Naive thymus-derived CD4-positive, alpha-beta T cell (primary cell): ENCODE measurements around the gene PDE9A. TPM values are rescaled to one million over a fixed set of nuclear protein-coding genes. Genes with fewer than 3 reads are reported as not detected.

ENCODE experiments used
- ATAC-seq: fragments of 150-1000 bp; cut with Tn5 transposase; 2 replicates; pipeline ENCODE4 v1.10.0; 2021; ENCODE audit warnings: mild to moderate bottlenecking, moderate library complexity
- CTCF ChIA-PET: fragments of 350-600 bp; sonication (Branson Sonifier 250); formaldehyde crosslinking; loops from one replicate; lab custom pipeline; 2021; ENCODE audit warnings: antibody characterized with exemption; lab: Charles Lee
- POLR2A ChIA-PET: fragments of 350-600 bp; sonication (Branson Sonifier 250); formaldehyde crosslinking; loops from one replicate; lab custom pipeline; 2021; ENCODE audit warnings: antibody characterized with exemption, inconsistent platforms; lab: Charles Lee
- DNase-seq, 9 donors: peaks; one replicate each; pipeline versions ENCODE4 v3.0.0 to v3.0.0-alpha.2; 2020 to 2022; ENCODE audit warnings: mixed read lengths in 1 of 9
- H3K27ac ChIP-seq: one replicate; pipeline ENCODE4 v1.7.0; 2013; ENCODE audit warnings: mild to moderate bottlenecking, low read depth, low read length, moderate library complexity
- H3K27me3 ChIP-seq, 2 donors: one replicate each; pipeline ENCODE4 v1.7.0; 2013; ENCODE audit warnings: low read length in 2 of 2, mild to moderate bottlenecking in 2 of 2, moderate library complexity in 2 of 2; ENCODE audit not compliant: control insufficient read depth in 2 of 2, insufficient read depth in 2 of 2
- H3K36me3 ChIP-seq, 3 experiments: 1 replicate in 2 of 3; 2 replicates in 1 of 3; pipeline ENCODE4 v1.7.0; 2013; ENCODE audit warnings: low read length in 3 of 3, mild to moderate bottlenecking in 3 of 3, moderate library complexity in 1 of 3; ENCODE audit not compliant: insufficient read depth in 3 of 3, control insufficient read depth in 2 of 3
- H3K4me1 ChIP-seq, 2 donors: one replicate each; pipeline ENCODE4 v1.7.0; 2013; ENCODE audit warnings: low read length in 2 of 2, mild to moderate bottlenecking in 2 of 2, moderate library complexity in 1 of 2; ENCODE audit not compliant: control insufficient read depth in 2 of 2, insufficient read depth in 2 of 2
- H3K4me3 ChIP-seq: 2 replicates; pipeline ENCODE4 v1.7.0; 2013; ENCODE audit warnings: mild to moderate bottlenecking, low read length
- H3K9me3 ChIP-seq, 3 experiments: 1 replicate in 2 of 3; 2 replicates in 1 of 3; pipeline ENCODE4 v1.7.0; 2013; ENCODE audit warnings: low read length in 3 of 3; ENCODE audit not compliant: control insufficient read depth in 2 of 3
- H3K27ac Mint-ChIP-seq, 9 donors: one replicate each; pipeline ENCODE4 v1.8.0; 2020 to 2022; ENCODE audit warnings: mixed read lengths in 9 of 9, mild to moderate bottlenecking in 8 of 9, moderate library complexity in 5 of 9, inconsistent platforms in 2 of 9
- H3K27me3 Mint-ChIP-seq, 5 donors: one replicate each; pipeline ENCODE4 v1.8.0; 2021 to 2022; ENCODE audit warnings: mixed read lengths in 5 of 5, mild to moderate bottlenecking in 1 of 5
- H3K36me3 Mint-ChIP-seq, 5 donors: one replicate each; pipeline ENCODE4 v1.8.0; 2020 to 2022; ENCODE audit warnings: mixed read lengths in 5 of 5, mild to moderate bottlenecking in 3 of 5, inconsistent platforms in 1 of 5
- H3K4me1 Mint-ChIP-seq, 7 donors: one replicate each; pipeline ENCODE4 v1.8.0; 2020 to 2022; ENCODE audit warnings: mixed read lengths in 7 of 7, mild to moderate bottlenecking in 3 of 7, inconsistent platforms in 1 of 7
- H3K4me3 Mint-ChIP-seq, 10 donors: one replicate each; pipeline ENCODE4 v1.8.0; 2020 to 2022; ENCODE audit warnings: mild to moderate bottlenecking in 10 of 10, mixed read lengths in 10 of 10, moderate library complexity in 6 of 10, inconsistent platforms in 2 of 10
- H3K9me3 Mint-ChIP-seq, 11 donors: one replicate each; pipeline ENCODE4 v1.8.0; 2020 to 2022; ENCODE audit warnings: mixed read lengths in 11 of 11, mild to moderate bottlenecking in 4 of 11, inconsistent platforms in 1 of 11, moderate library complexity in 1 of 11
- intact Hi-C, 2 donors: fragments of 100-400 bp; cut with micrococcal nuclease; formaldehyde crosslinking; loops; one replicate each; pipeline ENCODE4 v1.15.1; 2023
- polyA plus RNA-seq, 2 donors: library from polyadenylated mRNA; unstranded; fragments of 300-500 nt; fragmentation: Illumina TruSeq; gene quantifications; one replicate each; pipeline ENCODE4 v1.2.3, GENCODE V29; 2021
- total RNA-seq, 6 experiments: library from RNA in 5 of 6; stranded (reverse) in 5 of 6; gene quantifications; 1 replicate in 5 of 6; 2 replicates in 1 of 6; pipeline ENCODE4 v1.2.3 and lab custom pipeline; 2021 to 2026

The PDE9A gene
- total and polyA plus RNA-seq, 7 experiments from 2014 or later = 5.9 to 18.4 (median 14.7) TPM

DNA sequence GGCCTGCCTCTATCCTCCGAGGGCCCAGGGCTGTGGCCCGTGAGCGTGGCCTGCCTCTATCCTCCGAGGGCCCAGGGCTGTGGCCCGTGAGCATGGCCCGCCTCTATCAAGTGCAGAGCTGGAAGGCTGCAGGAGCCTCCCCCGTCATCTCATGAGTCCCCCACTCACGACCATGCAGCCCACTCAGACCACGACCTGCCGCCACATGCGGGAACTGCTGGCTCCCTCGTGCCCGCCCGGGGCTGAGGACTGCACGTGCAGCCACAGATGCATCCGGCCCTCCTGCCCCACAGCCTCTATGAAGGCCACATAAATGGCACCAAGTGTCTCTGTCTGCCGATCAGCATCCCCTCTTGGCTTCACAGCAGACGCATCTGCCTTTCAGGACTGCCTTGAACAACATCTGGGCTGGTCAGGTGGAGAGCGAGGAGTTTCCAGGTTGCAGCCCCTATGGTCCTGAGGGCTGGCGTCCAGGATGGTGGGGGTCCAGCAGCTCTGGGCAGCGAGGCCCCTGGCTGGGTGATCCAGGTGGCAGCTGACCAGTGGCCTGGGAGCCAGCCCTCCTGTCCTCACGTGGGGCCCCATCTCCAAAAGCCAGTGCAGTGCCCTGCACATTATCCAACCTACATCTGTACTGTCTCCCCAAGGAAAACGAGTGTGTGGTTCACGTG is 103.3 kb downstream of the PDE9A start:
- Histone ChIP-seq H3K9me3 (no peaks in the 10 kb centered on the region), H3K4me3 (no peak overlapping the region), H3K4me1 (no peaks in the 10 kb centered on the region), H3K27me3 (no peaks in the 10 kb centered on the region), H3K36me3 (peaks cover 0 to 34% (median 0%) of the 10 kb centered on the region in 3 experiments), H3K27ac (no peak overlapping the region)
- ChIA-PET POLR2A (no interaction called here), CTCF (interaction anchor here (1.2 kb wide), 1 partner anchor 103 kb away, joined by 3 read pairs; the partner anchor contains the start of gene PDE9A)
- Mint-ChIP-seq H3K9me3 (no peaks in the 10 kb centered on the region), H3K27me3 (no peaks in the 10 kb centered on the region), H3K27ac (peak overlapping the region in 1 of 9 donors; percentile 21), H3K4me1 (peaks cover 0 to 6% (median 0%) of the 10 kb centered on the region in 7 donors), H3K4me3 (no peak overlapping the region), H3K36me3 (peaks cover 0 to 42% (median 14%) of the 10 kb centered on the region in 5 donors)
- DNase-seq = no peak
- intact Hi-C loops = no loop called here
- no peak for ATAC-seq

DNA sequence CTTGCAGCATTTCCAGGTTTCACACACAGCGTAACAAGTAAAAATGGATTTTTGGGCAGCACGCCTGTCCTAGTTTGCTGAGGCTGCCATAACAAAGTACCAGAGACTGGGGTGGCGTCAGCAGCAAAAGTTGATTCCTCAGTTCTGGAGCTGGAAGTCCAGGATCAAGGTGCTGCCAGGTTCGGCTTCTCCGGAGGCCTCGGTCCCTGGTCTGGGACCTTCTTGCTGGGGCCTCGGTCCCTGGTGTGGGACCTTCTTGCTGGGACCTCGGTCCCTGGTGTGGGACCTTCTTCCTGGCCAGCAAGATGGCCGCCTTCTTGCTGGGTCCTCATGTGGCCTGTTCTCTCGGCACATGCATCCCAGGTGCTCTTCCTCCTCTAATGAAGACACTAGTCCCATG is 104.0 kb downstream of the PDE9A start:
- ChIA-PET CTCF (no interaction called here), POLR2A (no interaction called here)
- DNase-seq (no peak), ATAC-seq (no peak)
- Mint-ChIP-seq H3K27me3 (no peaks in the 10 kb centered on the region), H3K4me3 (no peak overlapping the region), H3K9me3 (no peaks in the 10 kb centered on the region), H3K4me1 (peaks cover 0 to 6% (median 0%) of the 10 kb centered on the region in 7 donors), H3K36me3 (peaks cover 0 to 45% (median 13%) of the 10 kb centered on the region in 5 donors), H3K27ac (no peak overlapping the region)
- Histone ChIP-seq H3K4me3 (no peak overlapping the region), H3K27ac (no peak overlapping the region), H3K27me3 (no peaks in the 10 kb centered on the region), H3K4me1 (no peaks in the 10 kb centered on the region), H3K9me3 (no peaks in the 10 kb centered on the region), H3K36me3 (peaks cover 0 to 41% (median 0%) of the 10 kb centered on the region in 3 experiments)
- intact Hi-C loops = no loop called here

DNA sequence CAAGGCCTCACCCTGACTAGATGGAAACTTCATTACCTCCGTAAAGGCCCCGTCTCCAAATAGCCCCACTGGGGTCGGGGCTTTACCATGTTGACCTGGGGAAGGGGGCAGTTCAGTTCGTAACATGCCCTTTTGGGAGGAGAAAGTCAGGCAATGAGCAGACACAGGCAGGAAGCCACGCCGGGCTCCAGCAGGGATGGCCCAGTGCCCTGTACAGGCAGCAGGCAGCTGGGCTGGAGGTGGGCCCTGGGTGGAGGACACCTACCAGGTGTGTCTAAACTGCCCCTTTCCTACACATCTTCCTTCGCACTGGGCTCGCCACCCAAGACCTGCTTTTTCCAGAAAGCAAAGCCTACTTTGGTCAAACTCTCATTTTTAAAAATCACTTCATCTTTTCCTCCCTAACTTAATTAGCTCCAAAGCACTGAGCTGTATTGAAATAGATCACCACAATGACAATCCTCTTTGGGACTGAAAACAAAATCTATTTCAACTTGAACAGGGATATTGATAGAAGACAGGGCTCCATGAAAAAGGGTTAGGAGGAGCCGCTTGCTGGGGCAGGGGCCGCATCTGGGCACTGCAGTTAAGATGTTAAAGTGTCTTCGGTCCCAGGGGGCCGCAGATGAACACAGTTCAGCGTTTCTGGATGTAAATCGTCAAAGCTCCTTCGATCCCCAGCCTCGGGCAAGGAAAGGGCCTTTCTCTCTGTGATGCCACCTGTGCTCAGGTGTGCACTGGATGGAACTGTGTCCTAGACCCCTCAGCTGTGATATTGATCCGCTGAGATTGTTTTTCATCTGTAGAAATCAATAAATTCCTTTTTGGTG is 104.6 kb downstream of the PDE9A start:
- Mint-ChIP-seq H3K36me3 (peaks cover 0 to 40% (median 11%) of the 10 kb centered on the region in 5 donors), H3K27me3 (no peaks in the 10 kb centered on the region), H3K4me1 (peaks cover 0 to 6% (median 0%) of the 10 kb centered on the region in 7 donors), H3K9me3 (no peaks in the 10 kb centered on the region), H3K27ac (peak overlapping the region in 2 of 9 donors; percentile 66 to 72), H3K4me3 (no peak overlapping the region)
- Histone ChIP-seq H3K4me1 (no peaks in the 10 kb centered on the region), H3K27ac (no peak overlapping the region), H3K36me3 (peaks cover 0 to 43% (median 2%) of the 10 kb centered on the region in 3 experiments), H3K9me3 (no peaks in the 10 kb centered on the region), H3K27me3 (no peaks in the 10 kb centered on the region), H3K4me3 (no peak overlapping the region)
- ATAC-seq (no peak), DNase-seq (no peak)
- CTCF ChIA-PET = no interaction called here
- intact Hi-C loops = no loop called here
- POLR2A ChIA-PET = no interaction called here

DNA sequence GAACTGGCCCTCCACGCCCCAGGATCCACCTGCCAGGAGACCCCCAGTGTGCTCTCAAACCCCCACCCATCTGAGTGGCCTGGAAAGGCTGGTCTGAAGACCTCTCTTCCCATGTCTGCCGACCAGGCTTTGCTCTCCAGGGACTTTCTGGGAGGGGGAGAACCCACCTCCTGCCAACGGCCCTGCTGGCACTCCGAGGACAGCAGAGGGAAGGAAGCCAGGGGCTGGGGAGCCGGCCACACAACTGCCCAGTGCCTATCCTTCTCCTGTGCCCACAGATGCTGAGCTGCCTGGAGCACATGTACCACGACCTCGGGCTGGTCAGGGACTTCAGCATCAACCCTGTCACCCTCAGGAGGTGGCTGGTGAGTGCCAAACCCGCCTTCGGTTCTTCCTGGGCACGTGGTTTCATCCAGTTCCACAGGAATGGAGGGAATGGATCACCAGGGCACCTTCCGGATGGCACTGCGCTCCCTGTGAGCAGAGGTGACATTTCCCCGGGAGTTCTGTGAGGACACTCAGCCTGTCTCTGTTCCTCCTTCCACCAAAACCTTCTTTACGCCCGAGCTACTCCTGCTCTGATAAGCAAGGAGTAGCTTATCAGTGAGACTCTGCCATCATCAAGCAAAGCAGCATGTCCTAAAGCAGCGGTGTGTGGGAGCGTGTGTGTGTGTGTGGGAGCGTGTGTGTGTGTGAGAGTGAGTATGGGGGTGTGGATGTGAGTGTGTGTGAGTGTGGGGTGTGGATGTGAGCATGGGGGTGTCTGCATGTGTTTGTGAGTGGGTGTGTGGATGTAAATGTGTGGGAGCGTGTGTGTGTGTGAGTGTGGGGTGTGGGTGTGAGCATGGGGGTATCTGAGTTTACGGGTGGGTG is 105.5 kb downstream of the PDE9A start:
- Mint-ChIP-seq H3K4me1 (peaks cover 0 to 6% (median 0%) of the 10 kb centered on the region in 7 donors), H3K4me3 (no peak overlapping the region), H3K27me3 (no peaks in the 10 kb centered on the region), H3K27ac (peak overlapping the region in 3 of 9 donors; percentile 6 to 87 (median 57)), H3K9me3 (no peaks in the 10 kb centered on the region), H3K36me3 (peaks cover 1 to 46% (median 11%) of the 10 kb centered on the region in 5 donors)
- Histone ChIP-seq H3K27me3 (no peaks in the 10 kb centered on the region), H3K9me3 (no peaks in the 10 kb centered on the region), H3K36me3 (peaks cover 0 to 49% (median 4%) of the 10 kb centered on the region in 3 experiments), H3K4me1 (no peaks in the 10 kb centered on the region), H3K27ac (no peak overlapping the region), H3K4me3 (no peak overlapping the region)
- POLR2A ChIA-PET = no interaction called here
- DNase-seq = no peak
- intact Hi-C loops = no loop called here
- CTCF ChIA-PET = no interaction called here
- ATAC-seq = no peak

DNA sequence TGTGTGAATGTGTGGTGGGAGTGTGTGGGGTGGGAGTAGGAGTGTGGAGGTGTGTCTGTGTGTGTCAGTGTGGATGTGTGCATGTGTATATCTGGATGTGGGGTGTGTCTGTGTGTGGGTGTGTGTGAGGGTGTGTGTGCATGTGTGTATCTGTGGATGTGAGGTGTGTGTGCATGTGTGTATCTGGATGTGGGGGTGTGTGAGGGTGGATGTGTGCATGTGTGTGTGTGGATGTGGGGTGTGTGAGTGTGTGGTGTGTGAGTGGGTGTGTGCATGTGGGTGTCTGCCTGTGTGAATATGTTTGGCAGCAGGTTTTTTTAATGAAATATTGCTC is 106.1 kb downstream of the PDE9A start:
- intact Hi-C loops = no loop called here
- H3K27ac ChIP-seq = no peak overlapping the region
- ChIA-PET POLR2A (no interaction called here), CTCF (no interaction called here)
- no peak overlapping the region for H3K4me3 ChIP-seq
- H3K9me3 ChIP-seq = no peaks in the 10 kb centered on the region
- H3K4me3 Mint-ChIP-seq = no peak overlapping the region
- DNase-seq (no peak), ATAC-seq (peak; percentile 24)
- H3K9me3 Mint-ChIP-seq = no peaks in the 10 kb centered on the region
- H3K27ac Mint-ChIP-seq = peak overlapping the region in 3 of 9 donors; percentile 6 to 87 (median 57)
- no peaks in the 10 kb centered on the region for H3K27me3 ChIP-seq
- H3K4me1 Mint-ChIP-seq = peaks cover 0 to 6% (median 0%) of the 10 kb centered on the region in 7 donors
- H3K36me3 ChIP-seq = peaks cover 0 to 48% (median 4%) of the 10 kb centered on the region in 3 experiments
- H3K27me3 Mint-ChIP-seq = no peaks in the 10 kb centered on the region
- H3K36me3 Mint-ChIP-seq = peaks cover 3 to 49% (median 9%) of the 10 kb centered on the region in 5 donors
- no peaks in the 10 kb centered on the region for H3K4me1 ChIP-seq

DNA sequence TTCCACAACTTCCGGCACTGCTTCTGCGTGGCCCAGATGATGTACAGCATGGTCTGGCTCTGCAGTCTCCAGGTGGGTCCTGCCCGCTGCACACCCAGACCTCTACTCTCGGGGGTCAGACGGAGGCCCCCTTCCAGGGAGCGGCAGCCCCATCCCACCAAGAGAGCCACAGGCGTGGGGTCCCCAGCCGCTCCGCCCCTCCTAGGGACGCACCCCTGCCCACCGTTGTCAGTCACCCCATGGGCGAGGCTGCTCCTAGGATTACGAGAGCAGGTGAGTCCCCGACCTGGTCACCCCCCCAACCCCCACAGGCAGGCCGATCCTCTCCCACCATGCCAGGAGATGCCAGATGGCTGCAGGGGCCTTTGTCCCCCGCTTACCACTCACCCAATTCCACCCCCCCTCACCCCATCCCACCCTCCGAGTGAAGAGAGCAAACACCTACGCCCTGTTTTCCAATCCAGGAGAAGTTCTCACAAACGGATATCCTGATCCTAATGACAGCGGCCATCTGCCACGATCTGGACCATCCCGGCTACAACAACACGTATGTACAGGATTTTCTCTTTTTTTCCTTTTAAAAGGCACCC is 107.0 kb downstream of the PDE9A start:
- no peaks in the 10 kb centered on the region for H3K27me3 ChIP-seq
- ChIA-PET POLR2A (no interaction called here), CTCF (no interaction called here)
- no peak overlapping the region for H3K4me3 ChIP-seq
- H3K36me3 ChIP-seq = peaks cover 0 to 43% (median 4%) of the 10 kb centered on the region in 3 experiments
- H3K4me3 Mint-ChIP-seq = no peak overlapping the region
- no peaks in the 10 kb centered on the region for H3K27me3 Mint-ChIP-seq
- no peak for DNase-seq
- H3K4me1 ChIP-seq = no peaks in the 10 kb centered on the region
- peaks cover 0 to 6% (median 0%) of the 10 kb centered on the region in 7 donors for H3K4me1 Mint-ChIP-seq
- H3K9me3 ChIP-seq = no peaks in the 10 kb centered on the region
- H3K27ac ChIP-seq = no peak overlapping the region
- no peaks in the 10 kb centered on the region for H3K9me3 Mint-ChIP-seq
- ATAC-seq = no peak
- intact Hi-C loops = loop anchor here in 1 of 2 donors (5.0 kb wide), 1 partner anchor 48 kb away; no protein-coding TSS in a partner anchor
- peaks cover 3 to 40% (median 9%) of the 10 kb centered on the region in 5 donors for H3K36me3 Mint-ChIP-seq
- peak overlapping the region in 1 of 9 donors; percentile 67 for H3K27ac Mint-ChIP-seq
